Measurements from ENCODE around the gene LMNA. TPM values are rescaled to one million over a fixed set of nuclear protein-coding genes. Genes with fewer than 3 reads are reported as not detected.
A peak's percentile ranks its signal among the peaks of the same experiment; 100 is the strongest.

Gene LMNA
- total RNA-seq, 4 donors from 2014 or later: 235 to 412 (median 327) TPM

DNA sequence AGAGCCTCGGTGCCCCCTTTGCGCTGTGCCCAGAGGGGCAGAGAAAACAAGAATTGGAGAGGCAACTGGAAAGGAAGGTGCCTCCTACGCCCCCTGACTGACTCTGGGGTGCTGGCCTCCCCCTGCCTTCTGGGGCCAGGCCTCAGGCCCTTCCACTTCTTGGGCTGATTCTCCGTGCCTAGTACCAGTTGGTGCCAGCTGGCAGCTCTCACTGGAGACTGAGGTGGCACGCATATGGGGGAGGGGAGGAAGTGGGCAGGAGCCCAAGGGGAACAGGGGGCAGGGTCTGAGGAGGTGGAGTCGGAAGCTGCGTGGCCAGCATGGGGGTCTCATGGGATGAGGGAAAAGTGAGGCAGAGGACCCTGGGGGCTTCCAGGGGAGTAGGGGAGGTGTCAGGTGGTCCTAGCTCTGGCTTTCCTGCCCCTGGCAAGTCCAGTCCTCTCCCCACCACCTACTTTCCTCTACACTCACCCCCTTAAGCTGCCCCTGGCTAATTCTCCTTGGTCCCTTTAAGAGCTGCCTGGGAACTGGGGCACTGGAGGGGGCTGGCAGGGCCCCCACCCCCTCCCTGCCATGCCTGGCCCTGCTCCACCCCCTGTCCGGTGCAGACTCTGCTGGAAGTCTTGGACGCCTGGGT is 32.4 kb downstream of the LMNA start:
- Histone ChIP-seq H3K27ac (peak overlapping the region; percentile 70 to 79 (median 71)), H3K4me3 (replicated peaks in 1 of 3) (no peak overlapping the region), H3K36me3 (no peaks in the 10 kb centered on the region), H3K9me3 (no peaks in the 10 kb centered on the region), H3K4me1 (peaks cover 19 to 35% of the 10 kb centered on the region in 2 donors), H3K27me3 (no peaks in the 10 kb centered on the region)
- intact Hi-C loops (cut with DNase I): loop anchor here (5.0 kb wide), 1 partner anchor 80 kb away; no protein-coding TSS in a partner anchor
- peak; percentile 91 to 92 for DNase-seq
- WGBS, 2 donors: 17 to 23% methylated on average over 7 to 8 of the region's 9 CpGs
- TF ChIP-seq, protein P1, sequence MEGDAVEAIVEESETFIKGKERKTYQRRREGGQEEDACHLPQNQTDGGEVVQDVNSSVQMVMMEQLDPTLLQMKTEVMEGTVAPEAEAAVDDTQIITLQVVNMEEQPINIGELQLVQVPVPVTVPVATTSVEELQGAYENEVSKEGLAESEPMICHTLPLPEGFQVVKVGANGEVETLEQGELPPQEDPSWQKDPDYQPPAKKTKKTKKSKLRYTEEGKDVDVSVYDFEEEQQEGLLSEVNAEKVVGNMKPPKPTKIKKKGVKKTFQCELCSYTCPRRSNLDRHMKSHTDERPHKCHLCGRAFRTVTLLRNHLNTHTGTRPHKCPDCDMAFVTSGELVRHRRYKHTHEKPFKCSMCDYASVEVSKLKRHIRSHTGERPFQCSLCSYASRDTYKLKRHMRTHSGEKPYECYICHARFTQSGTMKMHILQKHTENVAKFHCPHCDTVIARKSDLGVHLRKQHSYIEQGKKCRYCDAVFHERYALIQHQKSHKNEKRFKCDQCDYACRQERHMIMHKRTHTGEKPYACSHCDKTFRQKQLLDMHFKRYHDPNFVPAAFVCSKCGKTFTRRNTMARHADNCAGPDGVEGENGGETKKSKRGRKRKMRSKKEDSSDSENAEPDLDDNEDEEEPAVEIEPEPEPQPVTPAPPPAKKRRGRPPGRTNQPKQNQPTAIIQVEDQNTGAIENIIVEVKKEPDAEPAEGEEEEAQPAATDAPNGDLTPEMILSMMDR (IDR thresholded peaks at IDR 0.05): no peak
- TF ChIP-seq POLR2A (IDR thresholded peaks at IDR 0.05): peak in 1 of 2 donors; percentile 11

DNA sequence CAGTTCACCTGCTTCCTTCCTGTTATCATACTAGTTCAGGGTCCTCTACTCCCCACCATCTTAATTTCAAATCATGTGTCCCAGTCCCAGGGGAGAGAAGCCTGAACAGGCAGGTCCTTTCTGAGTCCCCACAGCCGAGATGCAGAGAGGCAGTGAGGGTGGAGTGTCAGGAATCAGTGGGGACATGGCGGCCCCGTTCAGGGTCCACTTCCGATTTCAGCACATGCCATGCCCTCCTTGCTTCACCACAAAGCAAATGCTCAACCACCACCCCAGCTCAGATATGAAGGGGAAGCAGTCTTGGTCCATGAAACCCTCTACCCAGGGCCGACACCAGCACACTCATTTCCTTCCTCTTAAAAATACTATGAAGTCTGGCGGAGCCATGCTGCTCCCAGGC is 33.7 kb downstream of the LMNA start:
- H3K9me3 ChIP-seq: no peaks in the 10 kb centered on the region
- no peaks in the 10 kb centered on the region for H3K36me3 ChIP-seq
- WGBS, 2 donors: 68 to 78% methylated on average over 6 of the region's 6 CpGs
- H3K27ac ChIP-seq: peak overlapping the region in 1 of 3 donors; percentile 70
- no peaks in the 10 kb centered on the region for H3K27me3 ChIP-seq
- no peak overlapping the region for H3K4me3 ChIP-seq (replicated peaks in 1 of 3)
- DNase-seq: no peak
- intact Hi-C loops (cut with DNase I): loop anchor here (5.0 kb wide), 1 partner anchor 79 kb away; no protein-coding TSS in a partner anchor
- TF ChIP-seq, protein P1 (IDR thresholded peaks at IDR 0.05): no peak
- TF ChIP-seq POLR2A (IDR thresholded peaks at IDR 0.05): no peak
- H3K4me1 ChIP-seq: peaks cover 31 to 48% of the 10 kb centered on the region in 2 donors

DNA sequence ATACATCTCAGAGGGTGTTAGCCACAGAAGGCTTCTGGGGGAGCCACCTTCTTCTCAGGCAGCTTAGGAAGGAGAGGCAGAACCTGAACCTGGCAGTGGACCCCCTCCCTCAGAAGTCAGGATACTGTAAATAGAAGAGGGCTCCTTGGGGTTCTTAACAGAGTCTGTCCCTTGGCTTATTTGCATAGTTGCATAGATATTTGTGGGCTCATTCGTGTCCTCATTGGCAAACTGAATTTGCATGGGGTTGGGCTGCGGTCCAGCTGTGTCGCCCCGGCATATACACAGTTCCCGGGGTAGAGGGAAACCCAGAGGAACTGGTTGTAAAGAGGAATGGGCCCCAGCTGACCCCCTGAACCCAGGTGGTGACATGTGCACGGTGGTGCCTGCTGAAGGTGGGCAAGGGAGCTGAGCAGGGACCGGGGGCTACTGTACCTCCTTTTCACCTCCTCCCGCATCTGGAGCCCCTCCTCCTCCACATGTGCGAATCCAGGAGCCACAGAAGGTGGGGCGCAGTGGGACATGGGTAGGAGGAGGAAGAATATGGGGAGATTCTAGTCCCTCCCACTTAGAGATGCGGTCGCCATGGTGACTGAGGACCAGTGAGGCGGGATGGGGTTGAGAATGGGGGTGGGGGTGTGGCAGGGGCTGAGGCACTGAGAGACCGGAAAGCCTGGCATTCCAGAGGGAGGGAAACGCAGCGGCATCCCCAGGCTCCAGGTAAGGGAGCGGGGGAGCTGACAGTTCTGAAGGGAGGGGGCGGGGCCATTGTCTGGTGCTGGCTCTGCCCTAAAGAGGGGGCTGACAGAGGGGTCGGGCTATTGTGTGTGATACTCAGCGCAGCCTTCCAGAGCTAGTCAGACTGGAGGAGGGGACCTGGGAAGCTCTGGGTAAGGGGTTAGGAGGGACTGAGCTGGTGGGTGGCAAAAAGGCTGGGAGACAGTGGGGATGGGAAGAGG is 35.1 kb downstream of the LMNA start:
- Histone ChIP-seq H3K4me3 (replicated peaks in 1 of 3) (no peak overlapping the region), H3K9me3 (no peaks in the 10 kb centered on the region), H3K27me3 (no peaks in the 10 kb centered on the region), H3K27ac (no peak overlapping the region), H3K4me1 (peaks cover 41 to 63% of the 10 kb centered on the region in 2 donors), H3K36me3 (no peaks in the 10 kb centered on the region)
- 46% methylated on average over 19 to 20 of the region's 20 CpGs for WGBS, 2 donors
- intact Hi-C loops (cut with DNase I): loop anchor here (5.0 kb wide), 1 partner anchor 78 kb away; no protein-coding TSS in a partner anchor
- no peak for DNase-seq
- TF ChIP-seq, protein P1 (IDR thresholded peaks at IDR 0.05): no peak
- no peak for TF ChIP-seq POLR2A (IDR thresholded peaks at IDR 0.05)

DNA sequence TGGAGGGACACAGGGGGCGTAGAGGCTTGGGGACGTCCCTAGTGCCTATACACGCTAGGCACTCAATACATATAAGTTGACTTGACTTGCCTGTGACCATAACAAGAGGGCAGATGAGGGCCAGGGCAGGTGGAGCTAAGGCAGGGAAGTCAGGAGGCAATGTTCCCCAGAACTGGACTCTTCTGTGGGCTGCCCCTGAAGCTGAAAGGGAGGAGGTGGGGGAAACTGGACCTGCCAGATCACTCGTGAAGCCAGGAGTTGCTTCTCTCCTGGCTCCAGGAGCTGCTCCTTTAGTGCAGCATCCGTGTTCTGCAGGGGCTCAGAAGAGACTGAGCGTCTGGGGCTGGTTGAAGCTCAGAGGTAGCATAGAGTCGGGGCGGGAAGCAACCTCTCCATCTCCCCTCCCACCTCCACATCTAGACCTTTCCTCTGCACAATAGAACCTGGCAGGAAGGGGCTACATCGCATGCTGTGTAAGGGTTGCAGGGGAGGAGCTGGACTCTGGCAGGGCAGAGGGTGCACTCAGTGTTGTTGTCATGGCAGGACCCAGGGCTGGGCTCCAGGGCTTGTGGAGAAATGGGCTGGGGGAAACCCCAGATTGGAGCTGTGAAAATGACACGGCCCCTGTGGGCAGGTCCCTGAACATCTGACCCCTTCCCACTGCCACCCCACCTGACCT is 36.0 kb downstream of the LMNA start:
- 45 to 51% methylated on average over 10 of the region's 10 CpGs for WGBS, 2 donors

More for the DNA sequence above, 36.0 kb downstream of the LMNA start:
- peaks cover 41 to 64% of the 10 kb centered on the region in 2 donors for H3K4me1 ChIP-seq
- H3K27ac ChIP-seq: peak overlapping the region in 2 of 3 donors; percentile 46 to 81
- TF ChIP-seq, protein P1 (IDR thresholded peaks at IDR 0.05): no peak
- TF ChIP-seq POLR2A (IDR thresholded peaks at IDR 0.05): no peak
- intact Hi-C loops (cut with DNase I): no loop called here
- DNase-seq: no peak
- no peak overlapping the region for H3K4me3 ChIP-seq (replicated peaks in 1 of 3)
- no peaks in the 10 kb centered on the region for H3K9me3 ChIP-seq
- no peaks in the 10 kb centered on the region for H3K36me3 ChIP-seq
- no peaks in the 10 kb centered on the region for H3K27me3 ChIP-seq
